GM12872 (cell line): Measurements from ENCODE around the gene ACSBG1.

Source experiments
- TF ChIP-seq, protein P1 (sequence below): IDR thresholded peaks from 3 replicates; pipeline ENCODE4 v1.5.1; 2011; ENCODE audit warnings: low read depth, mild to moderate bottlenecking, low read length, moderate library complexity; ENCODE audit not compliant: insufficient read depth

The ACSBG1 gene

DNA sequence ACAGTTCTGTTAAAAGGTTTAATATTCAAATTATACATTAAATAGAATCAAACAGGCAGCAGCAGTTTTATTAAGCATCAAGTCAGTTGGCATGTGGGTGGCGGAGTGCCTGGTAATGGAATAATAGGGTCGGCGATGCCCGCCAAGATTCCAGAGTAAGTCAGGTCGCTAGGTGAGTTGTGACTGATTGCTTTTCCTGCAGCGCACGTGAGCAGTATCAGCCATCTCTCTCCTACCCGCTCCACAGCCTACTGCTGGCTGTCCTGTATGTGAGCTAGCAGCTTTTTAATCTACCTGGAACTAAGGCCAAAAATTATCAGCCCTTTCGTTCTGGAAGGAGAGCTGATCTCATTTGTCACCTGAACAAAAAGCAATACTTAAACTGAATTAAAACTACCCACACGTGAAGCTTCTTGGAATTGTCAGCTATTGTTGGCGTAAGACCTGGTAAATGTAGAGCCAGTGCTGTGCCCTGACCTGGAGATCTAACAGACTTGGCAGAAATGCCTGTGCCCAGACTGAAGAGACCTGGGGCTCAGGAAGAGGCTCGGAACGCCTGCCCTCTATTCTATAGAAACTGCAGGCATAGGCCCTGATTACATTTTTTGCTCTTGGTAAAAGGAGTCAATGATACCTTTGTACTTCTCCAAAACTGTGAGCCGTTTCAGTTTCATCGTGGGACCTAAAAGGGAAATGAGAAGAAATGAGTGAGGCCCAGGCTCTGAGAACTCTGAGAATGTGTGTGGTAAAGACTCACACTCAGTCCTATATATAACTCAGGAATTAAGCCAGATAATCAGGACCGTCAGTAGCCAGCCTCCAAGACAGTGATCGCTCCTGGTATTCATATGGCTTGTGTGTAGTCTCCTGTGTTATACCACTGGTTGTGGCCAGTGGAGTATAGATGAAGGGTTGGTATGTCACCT, 63.3 kb downstream of the ACSBG1 start:
- TF ChIP-seq, protein P1, sequence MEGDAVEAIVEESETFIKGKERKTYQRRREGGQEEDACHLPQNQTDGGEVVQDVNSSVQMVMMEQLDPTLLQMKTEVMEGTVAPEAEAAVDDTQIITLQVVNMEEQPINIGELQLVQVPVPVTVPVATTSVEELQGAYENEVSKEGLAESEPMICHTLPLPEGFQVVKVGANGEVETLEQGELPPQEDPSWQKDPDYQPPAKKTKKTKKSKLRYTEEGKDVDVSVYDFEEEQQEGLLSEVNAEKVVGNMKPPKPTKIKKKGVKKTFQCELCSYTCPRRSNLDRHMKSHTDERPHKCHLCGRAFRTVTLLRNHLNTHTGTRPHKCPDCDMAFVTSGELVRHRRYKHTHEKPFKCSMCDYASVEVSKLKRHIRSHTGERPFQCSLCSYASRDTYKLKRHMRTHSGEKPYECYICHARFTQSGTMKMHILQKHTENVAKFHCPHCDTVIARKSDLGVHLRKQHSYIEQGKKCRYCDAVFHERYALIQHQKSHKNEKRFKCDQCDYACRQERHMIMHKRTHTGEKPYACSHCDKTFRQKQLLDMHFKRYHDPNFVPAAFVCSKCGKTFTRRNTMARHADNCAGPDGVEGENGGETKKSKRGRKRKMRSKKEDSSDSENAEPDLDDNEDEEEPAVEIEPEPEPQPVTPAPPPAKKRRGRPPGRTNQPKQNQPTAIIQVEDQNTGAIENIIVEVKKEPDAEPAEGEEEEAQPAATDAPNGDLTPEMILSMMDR: no peak

DNA sequence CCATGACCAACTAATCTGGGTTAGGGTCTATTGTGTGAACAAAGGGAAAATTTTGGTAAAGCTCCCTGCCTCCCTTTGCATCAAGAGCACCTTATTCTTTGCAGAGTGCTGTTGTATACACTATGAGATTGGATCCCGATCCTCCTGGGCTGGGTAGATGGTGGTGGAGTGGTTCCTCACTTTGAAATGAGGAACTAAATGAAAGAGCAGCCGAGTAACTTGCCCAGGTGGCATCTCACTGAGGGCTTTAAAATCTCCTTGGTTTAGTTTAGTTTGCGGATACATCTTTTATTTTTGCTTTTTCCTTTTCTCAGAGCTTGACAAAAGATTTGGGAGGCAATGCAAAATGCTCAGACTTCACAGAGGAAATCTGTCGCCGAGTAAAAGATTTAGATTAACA, 65.8 kb downstream of the ACSBG1 start:
- TF ChIP-seq, protein P1: no peak

DNA sequence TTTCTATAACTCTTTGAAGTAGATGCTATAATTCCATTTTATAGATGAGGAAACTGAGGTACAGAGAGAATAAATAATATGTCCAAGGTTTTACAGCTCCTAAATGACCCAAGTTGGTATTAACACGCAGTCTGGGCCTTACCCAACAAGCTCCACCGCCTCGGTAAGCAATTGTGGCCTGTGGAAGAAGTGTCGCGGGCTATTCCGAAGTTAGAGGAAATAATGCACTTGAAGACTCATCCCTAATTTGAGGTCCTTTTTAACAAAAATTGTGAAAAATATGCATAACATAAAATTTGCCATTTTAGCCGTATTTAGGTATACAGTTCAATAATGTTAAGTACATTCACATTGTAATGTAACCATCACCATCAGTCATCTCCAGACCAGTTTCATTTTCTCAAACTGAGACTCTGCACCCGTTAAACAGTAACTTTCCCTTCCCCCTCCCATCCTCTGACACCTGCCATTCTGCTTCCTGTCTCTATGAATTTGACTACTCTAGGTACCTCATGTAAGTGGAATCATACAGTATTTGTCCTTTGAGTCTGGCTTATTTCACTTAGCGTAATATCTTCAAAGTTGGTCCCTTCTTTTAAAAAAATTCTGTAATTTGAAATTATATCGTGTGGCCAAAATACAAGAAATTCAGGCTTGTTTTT, 67.0 kb downstream of the ACSBG1 start:
- TF ChIP-seq, protein P1: no peak

DNA sequence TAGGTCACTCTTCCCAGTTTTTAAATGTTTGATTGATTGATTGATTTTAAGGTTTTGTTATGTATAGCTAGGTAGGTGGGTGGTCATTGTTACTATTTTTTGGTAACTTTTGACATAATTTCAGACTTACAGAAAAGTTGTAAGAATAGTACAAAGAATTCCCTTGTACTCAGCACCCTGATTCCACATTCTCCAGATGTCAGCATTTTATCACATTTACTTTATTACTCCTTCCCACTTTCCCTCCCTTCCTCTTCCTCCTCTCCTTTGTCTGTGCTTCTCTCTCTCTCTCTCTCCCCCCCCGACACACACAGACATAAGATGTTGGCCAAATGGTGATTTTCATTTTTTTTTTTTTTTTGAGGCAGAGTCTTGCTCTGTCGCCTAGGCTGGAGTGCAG, 70.4 kb downstream of the ACSBG1 start:
- TF ChIP-seq, protein P1: no peak

DNA sequence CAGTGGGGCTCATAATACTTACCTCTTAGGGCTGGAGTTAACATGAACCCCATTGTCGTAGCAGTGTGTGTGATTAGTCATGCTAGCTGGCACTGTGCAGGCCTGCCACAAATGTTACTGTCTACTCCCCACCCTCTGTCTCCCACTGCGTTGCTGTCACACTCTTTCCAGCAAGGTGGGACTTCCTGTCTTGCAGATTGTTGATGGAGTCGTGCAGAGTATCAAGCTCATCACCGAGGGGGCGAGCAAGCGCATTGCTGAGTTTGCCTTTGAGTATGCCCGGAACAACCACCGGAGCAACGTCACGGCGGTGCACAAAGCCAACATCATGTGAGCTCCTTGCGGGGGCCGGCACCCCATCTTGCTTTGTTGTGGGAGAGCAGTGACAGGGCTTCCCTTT, 72.3 kb downstream of the ACSBG1 start:
- TF ChIP-seq, protein P1: no peak

DNA sequence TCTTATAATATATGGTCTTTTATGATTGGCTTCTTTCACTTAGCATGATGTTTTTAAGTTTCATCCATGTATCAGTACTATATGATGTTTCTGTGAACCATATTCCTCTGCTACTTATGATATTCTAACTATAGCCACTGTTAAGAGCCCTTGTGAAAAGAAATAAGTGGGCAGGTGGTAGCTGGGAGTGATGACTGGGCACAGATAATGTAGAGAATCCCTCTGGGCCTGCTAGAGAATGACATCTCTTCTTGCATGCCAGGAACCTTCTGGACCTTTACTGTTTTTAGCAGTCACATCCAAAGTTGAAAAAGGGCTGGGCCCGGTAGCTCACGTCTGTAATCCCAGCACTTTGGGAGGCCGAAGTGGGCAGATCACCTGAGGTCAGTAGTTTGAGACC, 75.0 kb downstream of the ACSBG1 start:
- TF ChIP-seq, protein P1: no peak

DNA sequence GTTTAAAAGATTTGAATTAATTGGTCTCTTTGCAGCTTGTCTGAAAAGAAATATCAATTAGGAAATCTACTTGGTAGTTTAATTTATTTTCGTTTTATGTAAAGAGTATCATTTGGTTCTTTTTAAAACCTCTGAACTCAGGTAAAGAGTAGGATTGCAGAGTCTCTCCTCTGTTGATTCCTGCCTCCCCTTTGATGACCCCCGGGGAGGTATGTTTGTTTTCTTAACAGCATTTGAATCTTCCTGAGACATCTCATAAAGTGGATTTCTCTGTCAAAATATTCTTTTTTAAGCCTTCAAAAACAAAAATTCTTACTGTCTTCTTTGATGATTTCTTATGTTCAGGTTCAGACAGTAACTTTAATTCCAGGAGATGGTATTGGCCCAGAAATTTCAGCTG, 77.2 kb downstream of the ACSBG1 start:
- TF ChIP-seq, protein P1: no peak
